HK-2 (cell line): ENCODE measurements around the gene KDF1.

ENCODE experiments used
- DNase-seq: peaks from one replicate; pipeline ENCODE4 v3.0.0-alpha.2; 2018; ENCODE audit not compliant: unreplicated experiment

Gene KDF1, protein sequence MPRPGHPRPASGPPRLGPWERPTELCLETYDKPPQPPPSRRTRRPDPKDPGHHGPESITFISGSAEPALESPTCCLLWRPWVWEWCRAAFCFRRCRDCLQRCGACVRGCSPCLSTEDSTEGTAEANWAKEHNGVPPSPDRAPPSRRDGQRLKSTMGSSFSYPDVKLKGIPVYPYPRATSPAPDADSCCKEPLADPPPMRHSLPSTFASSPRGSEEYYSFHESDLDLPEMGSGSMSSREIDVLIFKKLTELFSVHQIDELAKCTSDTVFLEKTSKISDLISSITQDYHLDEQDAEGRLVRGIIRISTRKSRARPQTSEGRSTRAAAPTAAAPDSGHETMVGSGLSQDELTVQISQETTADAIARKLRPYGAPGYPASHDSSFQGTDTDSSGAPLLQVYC

DNA sequence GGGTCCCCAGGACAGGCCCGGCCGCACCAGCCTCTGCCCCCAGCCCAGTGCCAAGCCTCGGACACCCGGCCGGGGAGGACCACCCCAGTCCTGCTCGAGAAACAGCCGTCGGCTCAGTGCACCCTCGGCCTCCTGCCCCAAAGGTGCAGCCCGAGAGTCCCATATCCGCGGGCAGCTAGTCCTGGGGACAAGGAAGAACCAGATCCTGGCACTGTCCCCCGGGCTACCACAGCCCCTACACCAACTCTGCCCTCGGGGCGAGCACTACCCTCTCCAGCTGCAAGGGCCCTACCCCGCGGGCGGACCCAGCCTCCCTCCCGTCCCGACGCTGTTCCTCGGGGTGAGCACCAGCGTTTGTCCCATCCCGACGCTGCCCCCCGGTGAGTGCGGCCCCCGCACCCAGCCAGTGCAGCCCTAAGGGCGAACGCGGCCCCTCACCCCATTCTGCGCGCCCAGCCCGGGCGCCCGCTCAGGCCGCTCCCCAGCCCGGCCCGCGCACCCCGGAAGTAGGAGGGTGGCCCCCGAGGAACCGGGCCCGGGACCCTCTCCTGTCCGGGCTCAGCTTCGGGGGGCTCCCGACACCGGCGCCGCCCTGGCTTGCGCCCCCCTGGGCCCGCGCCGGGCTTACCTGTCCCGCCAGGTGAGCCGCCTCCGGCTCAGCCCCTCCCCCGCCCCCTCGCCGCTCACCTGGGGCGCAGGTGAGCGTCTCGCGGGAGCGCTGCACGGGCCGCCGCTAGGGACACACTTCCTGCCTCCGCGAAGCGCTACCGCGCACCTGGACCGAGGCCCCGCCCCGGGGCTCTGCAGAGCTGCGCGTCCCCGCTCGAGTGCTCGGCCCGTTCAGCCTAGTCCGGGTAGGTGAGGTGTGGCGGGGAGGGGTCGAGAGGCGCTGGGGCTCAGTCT lies at the start of gene KDF1:
Gene KDF1 (minus strand): TSS at position 747 of the 903 bp plus-strand sequence. CDS start 8,088 bp downstream, outside the sequence.
- no peak for DNase-seq

DNA sequence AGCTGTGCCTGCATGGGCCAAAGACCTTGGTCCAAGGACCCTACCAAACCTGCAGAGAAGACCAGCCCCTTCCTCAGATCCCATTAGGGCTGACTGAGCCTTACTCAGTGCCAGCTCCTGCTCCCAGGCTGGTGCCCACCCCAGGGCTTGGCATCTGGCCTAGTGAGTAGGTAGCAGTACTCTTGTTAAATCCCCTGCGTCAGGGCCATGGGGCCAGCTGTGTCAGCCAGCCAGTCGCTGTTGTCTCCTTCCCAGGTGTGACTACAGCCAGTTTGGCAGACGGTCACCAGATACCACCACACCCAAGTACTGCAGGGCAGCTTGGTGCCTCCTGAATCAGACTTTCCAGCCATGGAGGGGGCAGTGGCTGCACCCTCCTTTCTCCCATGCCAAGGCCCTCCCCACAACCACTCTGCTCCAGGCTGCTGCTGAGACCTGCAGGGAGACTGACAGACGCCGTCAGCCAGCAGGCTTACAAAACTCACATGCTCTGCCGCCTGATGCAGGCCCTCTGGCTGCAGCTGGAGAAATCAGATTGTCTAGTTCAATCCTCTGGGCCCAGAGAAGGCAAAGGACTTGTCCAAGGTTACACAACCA lies 49.4 kb upstream of the KDF1 start:
- DNase-seq, result no peak

DNA sequence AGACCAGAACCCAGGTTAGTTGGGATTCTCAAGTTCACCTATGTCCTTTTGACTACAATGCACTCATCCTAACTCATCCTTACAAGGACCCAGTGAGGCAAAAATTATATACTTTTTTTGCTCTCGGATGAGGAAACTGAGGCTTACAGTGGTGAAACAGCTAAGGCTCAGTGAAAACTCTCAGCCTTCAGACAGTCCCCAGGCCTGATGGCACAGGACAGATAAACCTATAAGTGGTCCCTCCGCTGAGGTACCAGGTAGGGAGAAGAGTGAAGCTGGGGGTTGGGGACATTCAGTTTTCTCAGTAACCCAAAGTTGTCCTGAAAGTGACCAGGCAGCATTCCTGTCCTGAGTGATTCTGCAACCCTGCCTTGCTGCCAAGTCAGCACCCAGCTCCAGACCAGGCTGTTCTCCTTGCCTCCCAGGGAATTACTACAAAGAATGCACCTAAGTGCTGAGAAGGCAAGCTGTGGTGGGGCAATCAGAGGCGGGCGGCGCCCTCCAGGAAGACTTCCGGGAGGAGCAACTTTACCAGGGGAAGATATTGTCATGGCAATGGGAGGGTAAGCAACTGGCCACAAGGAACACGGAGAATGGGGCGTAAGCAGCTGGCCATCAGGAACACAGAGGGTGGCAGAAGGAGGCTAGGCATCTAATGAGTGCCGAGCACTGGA lies 47.8 kb upstream of the KDF1 start:
- peak; percentile 8 for DNase-seq

DNA sequence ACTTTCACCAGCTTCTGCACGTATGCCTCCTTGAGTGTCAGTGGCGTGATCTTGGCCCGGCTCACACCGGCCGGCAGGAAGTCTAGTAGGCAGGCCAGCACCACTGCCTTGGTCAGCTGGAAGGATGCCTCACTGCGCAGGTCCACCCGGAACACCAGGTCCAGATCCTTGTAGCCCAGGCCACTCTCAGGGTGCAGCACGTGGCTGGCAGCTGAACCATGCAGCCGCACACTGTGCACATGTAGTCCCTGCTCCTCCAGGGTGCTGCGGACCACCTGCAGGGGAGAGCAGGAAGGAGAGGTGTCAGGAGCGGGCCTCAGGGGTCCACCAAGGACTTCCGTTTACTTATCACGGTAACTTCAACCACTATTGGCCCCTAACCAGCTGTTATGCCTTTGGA lies 46.4 kb upstream of the KDF1 start:
- DNase-seq, result no peak

- no peak for DNase-seq
Observed at GRCh38 chr1:27005648-27006496, 45.6 kb upstream of the KDF1 start.

DNA sequence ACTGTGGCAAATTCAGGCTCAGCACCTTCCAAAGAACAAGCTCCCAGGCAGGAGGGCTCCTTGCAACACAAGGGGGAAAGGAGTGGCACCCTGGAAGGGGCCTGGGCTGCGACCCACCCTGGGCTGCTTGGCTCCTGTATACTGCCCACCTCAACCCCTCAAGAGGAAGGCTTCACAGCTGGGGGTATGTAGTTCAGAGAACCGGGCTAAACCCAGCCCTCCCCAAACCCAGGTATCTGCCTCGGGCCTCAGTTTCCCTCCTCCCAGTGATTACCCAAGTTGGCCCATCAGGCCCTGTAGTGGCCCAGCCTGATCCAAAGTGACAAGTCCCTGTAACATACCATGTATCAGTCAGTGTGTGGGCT lies 44.9 kb upstream of the KDF1 start:
- DNase-seq, result no peak

GRCh38 chr1:27004471-27005165 lies 44.4 kb upstream of the KDF1 start:
- DNase-seq, result no peak

DNA sequence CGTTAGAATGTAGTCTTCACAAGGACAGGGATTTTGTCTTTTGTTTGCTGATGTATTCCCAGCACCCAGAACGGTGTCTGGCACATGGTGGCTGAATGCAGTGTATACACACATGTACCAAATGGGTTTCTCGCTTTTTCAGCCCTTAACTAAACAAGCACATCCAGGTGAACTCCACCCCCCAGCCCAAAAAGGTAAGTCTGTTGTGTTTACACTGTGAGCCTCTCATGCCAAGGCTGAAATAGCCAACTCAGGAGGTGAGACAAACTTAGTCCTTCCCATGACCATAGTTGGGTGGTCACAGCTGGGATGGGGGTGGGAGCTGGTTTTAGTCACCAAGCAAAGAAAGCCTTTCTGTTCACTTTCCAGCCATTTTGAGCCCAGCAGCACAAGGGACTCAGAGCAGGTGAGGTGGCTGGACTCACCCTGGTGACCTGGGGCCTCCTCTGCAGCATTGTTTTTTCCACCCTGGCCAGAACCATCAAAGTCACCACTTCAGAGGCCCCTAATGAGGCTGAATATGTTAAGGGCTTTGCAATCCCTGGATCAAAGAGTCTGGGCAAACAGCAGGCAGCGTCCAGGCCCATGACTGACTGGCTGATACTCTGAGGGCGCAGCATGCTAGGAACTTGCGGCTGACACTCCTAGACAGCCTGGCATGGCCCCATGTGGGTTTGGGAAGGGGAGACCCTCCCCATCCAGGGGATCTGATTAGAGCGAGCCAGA lies 43.6 kb upstream of the KDF1 start:
- DNase-seq, result no peak

DNA sequence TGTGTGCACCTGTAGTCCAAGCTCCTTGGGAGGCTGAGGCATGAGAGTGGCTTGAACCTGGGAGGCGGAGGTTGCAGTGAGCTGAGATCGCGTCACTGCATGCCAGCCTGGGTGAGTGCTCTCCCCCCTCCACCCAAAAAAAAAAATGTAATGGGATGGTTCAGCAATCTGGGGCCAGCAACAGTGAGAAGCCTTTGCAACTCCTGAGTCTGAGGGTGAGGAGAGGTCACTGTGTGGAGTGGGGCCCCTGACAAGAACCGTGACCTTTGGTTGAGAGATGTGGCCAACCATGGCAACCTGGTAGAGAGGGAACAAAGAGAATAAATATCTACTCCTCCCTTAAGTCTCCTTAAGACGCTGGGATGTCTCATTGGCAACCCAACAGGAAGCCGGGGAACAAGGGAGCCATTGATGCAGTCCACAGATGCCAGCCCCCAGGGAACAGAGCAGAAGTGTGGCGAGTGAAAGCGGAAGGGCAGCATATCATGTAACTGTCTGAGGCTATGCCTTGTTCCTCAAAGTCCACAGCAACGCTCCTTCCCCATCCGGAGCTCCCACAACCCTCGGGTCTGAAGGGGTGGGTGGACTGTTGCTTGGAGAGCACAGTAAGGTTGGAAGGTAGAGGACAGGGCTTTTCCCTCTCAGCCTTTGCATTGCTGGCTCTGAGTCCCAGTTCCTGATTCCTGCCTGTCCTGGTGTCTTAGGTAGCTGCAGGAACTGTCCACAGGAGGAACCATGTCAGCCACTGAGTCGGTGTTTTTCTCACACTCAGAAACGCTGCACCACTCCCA lies 41.5 kb upstream of the KDF1 start:
- DNase-seq, result no peak

DNA sequence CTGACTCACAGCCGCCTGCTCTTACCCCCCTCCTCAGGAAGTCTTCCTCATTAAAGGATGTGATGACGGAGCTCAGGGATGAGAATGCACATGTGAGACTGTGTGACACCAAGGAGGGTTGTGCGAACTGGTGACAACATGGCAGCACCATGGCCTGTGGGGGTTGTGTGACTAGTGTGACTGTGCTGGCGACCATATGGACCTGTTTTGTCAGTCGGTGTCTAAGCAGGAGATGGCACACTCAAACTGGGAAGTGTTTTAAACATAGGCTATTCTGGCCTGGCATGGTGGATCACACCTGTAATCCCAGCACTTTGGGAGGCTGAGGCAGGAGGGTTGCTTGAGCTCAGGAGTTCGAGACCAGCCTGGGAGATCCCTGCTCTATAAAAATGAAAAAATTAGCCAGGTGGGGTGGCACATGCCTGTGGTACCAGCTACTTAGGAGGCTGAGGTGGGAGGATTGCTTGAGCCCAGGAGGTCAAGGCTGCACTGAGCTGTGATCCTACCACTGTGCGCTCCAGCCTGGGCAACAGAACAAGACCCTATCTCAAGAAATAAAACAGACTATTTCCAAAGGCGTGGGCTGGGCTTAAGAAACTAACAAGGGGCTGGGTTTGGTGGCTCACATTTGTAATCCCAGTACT lies 40.7 kb upstream of the KDF1 start:
- no peak for DNase-seq

DNA sequence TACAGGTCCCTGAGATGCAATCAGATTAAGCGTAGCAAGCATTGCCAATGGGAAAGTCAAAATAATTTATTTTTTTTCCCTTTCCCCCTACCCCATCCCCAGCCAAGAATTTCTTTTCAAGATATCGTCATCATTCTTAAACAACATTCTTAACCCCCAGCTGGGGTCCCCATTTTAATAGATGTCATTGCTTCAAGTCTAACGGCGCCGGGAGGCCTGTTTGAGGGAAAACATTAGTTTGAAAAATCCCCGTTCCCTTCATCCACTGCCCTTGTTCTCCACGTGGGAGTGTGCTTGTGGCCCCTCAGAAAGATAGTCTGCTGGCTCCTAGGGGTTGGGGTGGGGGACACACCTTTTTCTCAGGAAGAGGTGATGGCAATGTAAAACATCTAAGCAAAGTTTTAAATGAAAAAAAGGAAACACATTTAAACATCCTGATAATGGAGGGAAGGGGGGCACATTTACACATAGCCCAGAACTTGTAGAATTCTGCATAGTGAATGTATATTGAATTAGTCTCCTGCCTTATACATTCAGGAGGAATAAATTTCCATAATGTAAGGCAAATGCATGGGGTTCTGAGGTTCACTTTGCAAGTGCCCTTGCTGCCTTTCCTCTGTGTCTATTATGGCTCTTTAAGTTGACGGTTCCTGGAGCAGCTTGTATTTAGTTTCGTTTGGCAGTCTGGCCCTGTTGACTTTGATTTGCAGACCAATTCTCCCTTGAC lies 40.0 kb upstream of the KDF1 start:
- DNase-seq, result no peak

- DNase-seq, result peak; percentile 82
Observed at GRCh38 chr1:26999440-26999987, 39.2 kb upstream of the KDF1 start.

GRCh38 chr1:26998429-26999300 lies 38.4 kb upstream of the KDF1 start:
- DNase-seq, result no peak

- no peak for DNase-seq
Observed at GRCh38 chr1:26996665-26997064, 36.4 kb upstream of the KDF1 start.

- DNase-seq, result peak; percentile 46
Observed at GRCh38 chr1:26996024-26996423, 35.8 kb upstream of the KDF1 start.

- peak; percentile 46 for DNase-seq
Observed at GRCh38 chr1:26994787-26995517, 34.7 kb upstream of the KDF1 start.
